ENCODE measurements around the gene TAC4.

The TAC4 gene

GRCh38 chr17:49848019-49848473, at the start of gene TAC4:
Gene TAC4 (minus strand): TSS chr17:49848069. CDS start chr17:49848017, 52 bp downstream.
- no peak for DNase-seq

GRCh38 chr17:49896860-49897259, 49.0 kb upstream of the TAC4 start:
- no peak for DNase-seq

GRCh38 chr17:49896222-49896621, 48.4 kb upstream of the TAC4 start:
- DNase-seq: no peak

GRCh38 chr17:49895812-49896211, 47.9 kb upstream of the TAC4 start:
- no peak for DNase-seq

GRCh38 chr17:49894761-49895160, 46.9 kb upstream of the TAC4 start:
- no peak for DNase-seq

GRCh38 chr17:49891694-49892389, 44.0 kb upstream of the TAC4 start:
- DNase-seq: no peak

- DNase-seq: no peak
Measured at GRCh38 chr17:49891271-49891670, 43.4 kb upstream of the TAC4 start.

GRCh38 chr17:49890852-49891251, 43.0 kb upstream of the TAC4 start:
- DNase-seq: no peak

- no peak for DNase-seq
Measured at GRCh38 chr17:49890077-49890821, 42.4 kb upstream of the TAC4 start.

- no peak for DNase-seq
Measured at GRCh38 chr17:49889500-49889899, 41.6 kb upstream of the TAC4 start.

GRCh38 chr17:49887744-49888360, 40.0 kb upstream of the TAC4 start:
- no peak for DNase-seq

- DNase-seq: no peak
Measured at GRCh38 chr17:49887086-49887743, 39.3 kb upstream of the TAC4 start.

- DNase-seq: no peak
Measured at GRCh38 chr17:49886036-49886435, 38.2 kb upstream of the TAC4 start.

GRCh38 chr17:49882434-49882833, 34.6 kb upstream of the TAC4 start:
- no peak for DNase-seq

GRCh38 chr17:49881054-49881402, 33.2 kb upstream of the TAC4 start:
- no peak for DNase-seq

- DNase-seq: peak; percentile 64 to 65
Measured at GRCh38 chr17:49880291-49881053, 32.6 kb upstream of the TAC4 start.

GRCh38 chr17:49878931-49879904, 31.3 kb upstream of the TAC4 start:
- no peak for DNase-seq

GRCh38 chr17:49875685-49876084, 27.8 kb upstream of the TAC4 start:
- no peak for DNase-seq

- DNase-seq: no peak
Measured at GRCh38 chr17:49874911-49875310, 27.0 kb upstream of the TAC4 start.

GRCh38 chr17:49873926-49874325, 26.1 kb upstream of the TAC4 start:
- no peak for DNase-seq

- DNase-seq: no peak
Measured at GRCh38 chr17:49873466-49873865, 25.6 kb upstream of the TAC4 start.
